HepG2 (cell line): ENCODE measurements around the gene PDK2. TPM values are rescaled to one million over a fixed set of nuclear protein-coding genes. Genes with fewer than 3 reads are reported as not detected.
A peak's percentile ranks its signal among the peaks of the same experiment; 100 is the strongest.

Source experiments
- ADNP ChIP-seq: sonication (generic); formaldehyde crosslinking; IDR thresholded peaks from 2 replicates; pipeline ENCODE4 v1.4.0; 2020; ENCODE audit warnings: missing genetic modification reagents
- ATF7 ChIP-seq, 2 experiments: fragments of 450-650 bp in 1 of 2; sonication (generic) in 1 of 2; formaldehyde crosslinking in 1 of 2; IDR thresholded peaks; 2 replicates each; pipeline versions ENCODE4 v1.4.0 to v1.6.1; 2016 to 2020; ENCODE audit warnings: antibody characterized with exemption in 1 of 2, mild to moderate bottlenecking in 1 of 2, missing genetic modification reagents in 1 of 2
- CEBPZ ChIP-seq: IDR thresholded peaks from 2 replicates; pipeline ENCODE4 v1.6.1; 2012; ENCODE audit warnings: low read length, improper control_type of control experiment
- CHD4 ChIP-seq: fragments of 200-600 bp; sonication (generic); IDR thresholded peaks from 2 replicates; pipeline ENCODE4 v1.7.0; 2017; ENCODE audit warnings: mild to moderate bottlenecking, low read length, borderline replicate concordance
- CSRNP1 ChIP-seq: sonication (generic); formaldehyde crosslinking; IDR thresholded peaks from 2 replicates; pipeline ENCODE4 v1.8.1; 2023; ENCODE audit warnings: mild to moderate bottlenecking, missing genetic modification reagents
- E2F5 ChIP-seq: sonication (generic); formaldehyde crosslinking; conservative IDR thresholded peaks from 2 replicates; pipeline ENCODE4 v1.4.0; 2020; ENCODE audit warnings: missing genetic modification reagents
- ESRRA ChIP-seq: sonication (generic); formaldehyde crosslinking; IDR thresholded peaks from 2 replicates; pipeline ENCODE4 v1.5.1; 2020; ENCODE audit warnings: mild to moderate bottlenecking, low read depth, missing genetic modification reagents
- HMGXB3 ChIP-seq: sonication (generic); formaldehyde crosslinking; IDR thresholded peaks from 2 replicates; pipeline ENCODE4 v1.4.0; 2020; ENCODE audit warnings: missing genetic modification reagents, borderline replicate concordance
- ISL2 ChIP-seq: sonication (generic); formaldehyde crosslinking; IDR thresholded peaks from 2 replicates; pipeline ENCODE4 v1.5.0; 2020; ENCODE audit warnings: missing genetic modification reagents
- MAFF ChIP-seq: IDR thresholded peaks from 2 replicates; pipeline ENCODE4 v1.6.1; 2011; ENCODE audit warnings: low read depth, low read length, improper control_type of control experiment
- MTF2 ChIP-seq: sonication (generic); formaldehyde crosslinking; IDR thresholded peaks from 2 replicates; pipeline ENCODE4 v1.5.0; 2020; ENCODE audit warnings: missing genetic modification reagents, borderline replicate concordance
- ONECUT2 ChIP-seq: sonication (generic); formaldehyde crosslinking; IDR thresholded peaks from 2 replicates; pipeline ENCODE4 v1.4.0; 2020; ENCODE audit warnings: missing genetic modification reagents
- PATZ1 ChIP-seq: sonication (generic); formaldehyde crosslinking; IDR thresholded peaks from 2 replicates; pipeline ENCODE4 v1.4.0; 2020; ENCODE audit warnings: missing genetic modification reagents
- TBX3 ChIP-seq: fragments of 450-650 bp; IDR thresholded peaks from 2 replicates; pipeline ENCODE4 v1.6.1; 2017; ENCODE audit warnings: antibody characterized with exemption, mild to moderate bottlenecking, inconsistent platforms, borderline replicate concordance
- ZNF24 ChIP-seq: fragments of 450-650 bp; IDR thresholded peaks from 2 replicates; pipeline ENCODE4 v1.6.1; 2017; ENCODE audit warnings: antibody characterized with exemption, mild to moderate bottlenecking
- ZNF543 ChIP-seq: sonication (generic); formaldehyde crosslinking; IDR thresholded peaks from 2 replicates; pipeline ENCODE4 v1.4.0; 2020; ENCODE audit warnings: mild to moderate bottlenecking, missing genetic modification reagents
- ZNF549 ChIP-seq: sonication (generic); formaldehyde crosslinking; IDR thresholded peaks from 2 replicates; pipeline ENCODE4 v1.5.0; 2020; ENCODE audit warnings: missing genetic modification reagents
- ZNF564 ChIP-seq: sonication (generic); formaldehyde crosslinking; IDR thresholded peaks from 2 replicates; pipeline ENCODE4 v1.8.1; 2023; ENCODE audit warnings: mild to moderate bottlenecking, missing genetic modification reagents
- ZNF619 ChIP-seq: sonication (generic); formaldehyde crosslinking; IDR thresholded peaks from 2 replicates; pipeline ENCODE4 v1.4.0; 2020; ENCODE audit warnings: mild to moderate bottlenecking, missing genetic modification reagents
- polyA plus RNA-seq, 8 experiments: library from polyadenylated mRNA; depleted of rRNA in 3 of 8; stranded (reverse) in 7 of 8; unstranded in 1 of 8; fragments of >200 nt; fragmentation: Illumina TruSeq in 4 of 8; extraction: Trizol in 4 of 8; gene quantifications; 2 replicates each; pipeline versions ENCODE4 v1.2.1 to v1.2.3, GENCODE V29; 2011 to 2016; ENCODE audit warnings: low read depth in 4 of 8, missing spikeins in 1 of 8, mixed read lengths in 1 of 8; ENCODE audit not compliant: insufficient read depth in 1 of 8
- total RNA-seq, 5 experiments: library from RNA; depleted of rRNA; stranded (reverse); fragments of >200 nt; fragmentation: Illumina TruSeq; extraction: Trizol; gene quantifications; 2 replicates each; pipeline ENCODE4 v1.2.3, GENCODE V29; 2016; ENCODE audit warnings: low read depth in 1 of 5

The PDK2 gene
- total and polyA plus RNA-seq, 2 of the 13 experiments (the other 11 are each of a cell fraction or from before 2014, with no cell fraction given), result 18.5 to 59.7 TPM

GRCh38 chr17:50147841-50148225 is 52.7 kb downstream of the PDK2 start (continued):
- TF ChIP-seq HMGXB3 (no peak), CEBPZ (no peak), MTF2 (no peak), ZNF24 (no peak), ATF7 (IDR thresholded peaks at IDR 0.05) (no peak), ATF7 (CRISPR knock-in tag; IDR thresholded peaks at IDR 0.05) (no peak), TBX3 (peak; percentile 52; the same call in 1 of the 2 replicates), CHD4 (no peak), PATZ1 (CRISPR knock-in tag) (peak; percentile 76), ADNP (CRISPR knock-in tag) (no peak), ISL2 (CRISPR knock-in tag) (no peak), E2F5 (no peak), ZNF549 (CRISPR knock-in tag) (no peak), CSRNP1 (no peak), ZNF564 (CRISPR knock-in tag) (0 out of 2 replicates have a peak, but pooled peaks have one; percentile 36), ESRRA (peak; percentile 88), ZNF619 (CRISPR knock-in tag) (no peak), ZNF543 (no peak), ONECUT2 (CRISPR knock-in tag) (no peak), MAFF (no peak)
